Stimulated activated naive B cell treated with anti-CD40 and anti-IgM and Interleukin-4, amounts not matched to agents 10 μg/mL and 1 μg/mL and 100 μg/mL, for 72 hours (primary cell): ENCODE results near the gene PSME3.

Source experiments
- ATAC-seq, 2 donors: fragments of 150-1000 bp; cut with Tn5 transposase; replicated peaks; 2 replicates each; pipeline ENCODE4 v1.10.0; 2021; ENCODE audit warnings: moderate library complexity in 1 of 2
- DNase-seq: peaks from one replicate; pipeline ENCODE4 v3.0.0; 2021
- H3K27ac Mint-ChIP-seq: one replicate; pipeline ENCODE4 v1.8.0; 2022; ENCODE audit warnings: mild to moderate bottlenecking, mixed read lengths
- H3K27me3 Mint-ChIP-seq, 2 donors: one replicate each; pipeline ENCODE4 v1.8.0; 2022; ENCODE audit warnings: mixed read lengths in 2 of 2
- H3K36me3 Mint-ChIP-seq, 2 donors: one replicate each; pipeline ENCODE4 v1.8.0; 2022; ENCODE audit warnings: mixed read lengths in 2 of 2, mild to moderate bottlenecking in 1 of 2
- H3K4me1 Mint-ChIP-seq, 2 donors: one replicate each; pipeline ENCODE4 v1.8.0; 2022; ENCODE audit warnings: mixed read lengths in 2 of 2, mild to moderate bottlenecking in 1 of 2
- H3K4me3 Mint-ChIP-seq, 2 donors: one replicate each; pipeline ENCODE4 v1.8.0; 2022; ENCODE audit warnings: mild to moderate bottlenecking in 2 of 2, mixed read lengths in 2 of 2, moderate library complexity in 1 of 2
- H3K9me3 Mint-ChIP-seq, 2 donors: one replicate each; pipeline ENCODE4 v1.8.0; 2022; ENCODE audit warnings: mixed read lengths in 2 of 2, mild to moderate bottlenecking in 1 of 2

Gene PSME3

DNA sequence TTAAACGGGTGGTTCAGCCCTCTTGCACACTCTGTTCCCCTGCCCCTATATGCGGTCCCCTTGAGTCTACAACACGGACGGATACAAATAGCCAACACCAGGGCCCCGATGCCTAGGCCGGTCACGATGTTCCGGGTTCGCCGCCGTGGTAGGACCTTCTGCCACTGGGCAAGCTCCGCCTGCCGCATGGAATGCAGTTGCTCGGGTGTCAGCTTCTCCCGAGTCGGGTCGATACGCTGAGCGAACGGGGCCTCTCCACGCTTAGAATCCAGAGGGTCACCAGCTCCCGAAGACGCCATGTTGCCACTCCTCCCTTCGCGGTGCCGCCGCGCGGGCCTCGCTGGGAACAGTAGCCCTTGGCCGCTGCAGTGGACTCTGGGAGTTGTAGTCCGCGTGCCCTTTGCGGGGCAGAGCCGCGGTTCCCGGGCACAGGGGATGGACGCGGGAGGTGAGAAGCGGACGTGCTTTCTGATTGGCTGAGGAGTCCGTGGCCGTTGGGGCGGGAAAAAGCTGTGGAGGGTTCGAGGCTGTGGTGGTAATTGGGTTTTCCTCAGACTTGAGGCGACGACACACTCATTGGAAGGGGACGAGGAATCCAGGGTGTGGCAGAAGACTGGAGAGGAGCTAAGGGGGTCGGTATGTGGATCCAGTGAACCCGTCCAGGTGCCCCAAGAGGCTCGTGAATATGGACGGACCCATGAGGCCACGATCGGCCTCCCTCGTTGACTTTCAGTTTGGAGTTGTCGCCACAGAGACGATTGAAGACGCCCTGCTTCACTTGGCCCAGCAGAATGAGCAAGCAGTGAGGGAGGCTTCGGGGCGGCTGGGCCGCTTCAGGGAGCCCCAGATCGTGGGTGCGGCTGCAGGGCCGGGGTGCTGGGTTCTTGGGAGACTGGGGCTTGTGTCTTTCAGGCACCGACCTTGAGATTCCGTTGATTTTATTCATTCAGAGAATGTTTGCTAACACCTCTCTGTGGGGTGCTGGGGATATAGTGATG, 34.5 kb upstream of the PSME3 start, which contains the start of the genes CNTD1 and COA3:
Gene CNTD1, plus strand, starts transcription at position 479 of the 998 bp plus-strand sequence. Its CDS starts 207 bp downstream, at position 686.
Gene COA3, minus strand, starts transcription at position 322 of the 998 bp plus-strand sequence. Its CDS starts 23 bp downstream, at position 299.
- H3K9me3 Mint-ChIP-seq: peaks cover 2 to 4% of the 10 kb centered on the region in 2 donors
- H3K27ac Mint-ChIP-seq: peak within 1 kb of the TSS; percentile 84
- DNase-seq: peak; percentile 72
- peaks cover 4 to 5% of the 10 kb centered on the region in 2 donors for H3K27me3 Mint-ChIP-seq
- H3K4me1 Mint-ChIP-seq: peaks cover 24 to 36% of the 10 kb centered on the region in 2 donors
- H3K36me3 Mint-ChIP-seq: peaks cover 21 to 29% of the 10 kb centered on the region in 2 donors
- ATAC-seq: peak; percentile 100
- H3K4me3 Mint-ChIP-seq: peak within 1 kb of the TSS; percentile 90 to 94

GRCh38 chr17:42803074-42803883, 29.9 kb upstream of the PSME3 start:
- ATAC-seq (no peak), DNase-seq (no peak)
- Mint-ChIP-seq H3K27ac (no peak overlapping the region), H3K27me3 (peaks cover 4 to 5% of the 10 kb centered on the region in 2 donors), H3K9me3 (peaks cover 2 to 4% of the 10 kb centered on the region in 2 donors), H3K4me3 (no peak overlapping the region), H3K36me3 (peaks cover 4 to 11% of the 10 kb centered on the region in 2 donors), H3K4me1 (peaks cover 5 to 9% of the 10 kb centered on the region in 2 donors)

DNA sequence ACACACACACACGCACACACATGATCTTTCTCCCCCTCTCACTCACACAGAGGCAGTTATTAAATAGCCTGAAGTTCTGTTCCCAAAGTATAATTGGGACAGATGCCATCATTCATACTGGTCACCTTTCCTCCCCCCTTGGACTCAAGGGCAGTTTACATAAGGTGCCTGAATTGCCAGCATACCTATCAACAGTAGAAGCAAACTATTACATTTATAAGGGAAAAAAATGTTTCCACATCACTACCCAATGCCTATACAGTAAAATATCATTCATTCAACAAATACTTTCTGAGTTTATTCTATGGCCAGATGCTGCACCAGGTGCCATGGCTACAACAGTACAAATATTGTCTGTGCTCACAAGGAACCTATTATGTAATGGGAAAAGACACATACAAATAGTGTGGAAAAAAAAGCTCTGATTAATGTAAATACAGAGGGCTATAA, 28.3 kb upstream of the PSME3 start:
- no peak overlapping the region for H3K27ac Mint-ChIP-seq

DNA sequence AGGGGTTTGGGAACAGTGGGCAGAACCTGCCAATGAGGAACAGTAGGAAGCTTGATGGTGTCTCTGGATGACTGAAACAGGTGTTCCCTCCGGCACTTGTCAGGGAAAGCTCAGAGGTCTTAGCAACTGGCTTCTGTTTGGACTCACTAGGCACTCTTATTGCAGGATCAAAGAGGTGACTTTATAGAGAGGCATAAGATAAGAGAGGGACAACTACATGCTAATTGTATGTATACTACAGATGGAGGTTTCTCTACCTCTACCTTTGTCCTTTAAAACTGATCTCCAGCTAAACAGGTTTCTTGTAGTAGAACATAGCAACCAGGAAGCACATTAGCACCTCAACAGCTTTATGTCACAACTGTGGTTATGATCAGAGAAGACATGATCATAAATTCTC, 26.9 kb upstream of the PSME3 start:
- H3K4me3 Mint-ChIP-seq: no peak overlapping the region
- peaks cover 10 to 15% of the 10 kb centered on the region in 2 donors for H3K36me3 Mint-ChIP-seq
- H3K9me3 Mint-ChIP-seq: no peaks in the 10 kb centered on the region
- peaks cover 0 to 6% of the 10 kb centered on the region in 2 donors for H3K4me1 Mint-ChIP-seq
- DNase-seq: no peak
- no peak for ATAC-seq
- H3K27me3 Mint-ChIP-seq: no peaks in the 10 kb centered on the region
- H3K27ac Mint-ChIP-seq: no peak overlapping the region

More for the DNA sequence above, 28.3 kb upstream of the PSME3 start:
- no peaks in the 10 kb centered on the region for H3K4me1 Mint-ChIP-seq
- ATAC-seq (no peak), DNase-seq (no peak)
- H3K9me3 Mint-ChIP-seq: no peaks in the 10 kb centered on the region
- peaks cover 2 to 7% of the 10 kb centered on the region in 2 donors for H3K36me3 Mint-ChIP-seq
- H3K27me3 Mint-ChIP-seq: no peaks in the 10 kb centered on the region
- no peak overlapping the region for H3K4me3 Mint-ChIP-seq

GRCh38 chr17:42809250-42809649, 23.9 kb upstream of the PSME3 start:
- Mint-ChIP-seq H3K9me3 (no peaks in the 10 kb centered on the region), H3K27ac (no peak overlapping the region), H3K4me1 (peaks cover 0 to 11% of the 10 kb centered on the region in 2 donors), H3K4me3 (no peak overlapping the region), H3K36me3 (peaks cover 20 to 26% of the 10 kb centered on the region in 2 donors), H3K27me3 (no peaks in the 10 kb centered on the region)
- no peak for DNase-seq
- no peak for ATAC-seq

- Mint-ChIP-seq H3K9me3 (no peaks in the 10 kb centered on the region), H3K4me3 (no peak overlapping the region), H3K4me1 (peaks cover 3 to 11% of the 10 kb centered on the region in 2 donors), H3K27ac (no peak overlapping the region), H3K27me3 (no peaks in the 10 kb centered on the region), H3K36me3 (peaks cover 47 to 52% of the 10 kb centered on the region in 2 donors)
- no peak for DNase-seq
- no peak for ATAC-seq
Observed at GRCh38 chr17:42814633-42815399, 18.4 kb upstream of the PSME3 start.

GRCh38 chr17:42817866-42818265, 15.3 kb upstream of the PSME3 start:
- Mint-ChIP-seq H3K4me1 (peaks cover 11 to 15% of the 10 kb centered on the region in 2 donors), H3K9me3 (no peaks in the 10 kb centered on the region), H3K36me3 (peaks cover 40 to 55% of the 10 kb centered on the region in 2 donors), H3K4me3 (no peak overlapping the region), H3K27me3 (no peaks in the 10 kb centered on the region), H3K27ac (no peak overlapping the region)
- no peak for DNase-seq
- ATAC-seq: no peak

DNA sequence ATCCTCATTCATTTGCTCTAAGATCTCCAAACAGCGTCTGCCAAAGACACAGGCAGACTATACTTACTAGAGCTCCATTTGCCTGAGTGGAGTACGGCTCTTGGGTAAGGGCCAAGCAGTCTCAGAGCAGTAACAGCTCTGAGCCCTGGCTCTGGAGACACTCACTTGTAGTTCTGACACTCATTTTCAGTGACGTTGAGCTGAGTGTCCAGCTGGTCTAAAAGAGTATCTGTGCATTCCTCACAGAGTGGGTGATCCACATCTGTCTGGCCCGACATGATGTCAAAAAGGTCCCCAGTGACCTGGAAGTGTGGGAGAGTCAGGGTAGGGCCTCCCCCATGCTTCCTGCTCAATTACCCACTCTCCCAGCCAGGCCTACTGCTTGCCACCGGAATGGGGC, 14.8 kb upstream of the PSME3 start:
- Mint-ChIP-seq H3K27me3 (no peaks in the 10 kb centered on the region), H3K4me1 (peaks cover 11 to 18% of the 10 kb centered on the region in 2 donors), H3K36me3 (peaks cover 40 to 55% of the 10 kb centered on the region in 2 donors), H3K9me3 (no peaks in the 10 kb centered on the region), H3K4me3 (no peak overlapping the region), H3K27ac (no peak overlapping the region)
- ATAC-seq (no peak), DNase-seq (no peak)

- H3K36me3 Mint-ChIP-seq: peaks cover 34 to 48% of the 10 kb centered on the region in 2 donors
- no peak overlapping the region for H3K27ac Mint-ChIP-seq
- H3K4me3 Mint-ChIP-seq: no peak overlapping the region
- peaks cover 13 to 25% of the 10 kb centered on the region in 2 donors for H3K4me1 Mint-ChIP-seq
- no peaks in the 10 kb centered on the region for H3K27me3 Mint-ChIP-seq
- H3K9me3 Mint-ChIP-seq: no peaks in the 10 kb centered on the region
- peak; percentile 40 for DNase-seq
- ATAC-seq: peak; percentile 48 to 60
Observed at GRCh38 chr17:42819939-42820535, 13.2 kb upstream of the PSME3 start.

DNA sequence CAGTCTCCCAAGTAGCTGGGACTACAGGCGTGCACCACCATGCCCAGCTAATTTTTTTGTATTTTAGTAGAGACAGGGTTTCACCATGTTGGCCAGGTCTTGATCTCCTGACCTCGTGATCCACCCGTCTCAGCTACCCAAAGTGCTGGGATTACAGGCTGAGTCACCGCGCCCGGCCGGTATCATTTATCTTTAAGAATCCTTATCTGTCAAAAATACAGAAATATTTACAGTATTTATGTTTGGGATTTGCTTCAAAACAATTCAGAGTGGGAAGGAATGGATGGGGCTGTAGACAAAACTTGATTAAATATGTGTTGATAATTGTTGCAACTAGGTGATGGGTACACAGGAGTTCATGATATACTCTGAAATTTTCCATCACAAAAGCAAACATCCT, 12.0 kb upstream of the PSME3 start:
- Mint-ChIP-seq H3K36me3 (peaks cover 25 to 38% of the 10 kb centered on the region in 2 donors), H3K27me3 (no peaks in the 10 kb centered on the region), H3K4me1 (peaks cover 13 to 25% of the 10 kb centered on the region in 2 donors), H3K9me3 (no peaks in the 10 kb centered on the region), H3K4me3 (no peak overlapping the region), H3K27ac (no peak overlapping the region)
- ATAC-seq (no peak), DNase-seq (no peak)

GRCh38 chr17:42827472-42827871, 5.7 kb upstream of the PSME3 start:
- Mint-ChIP-seq H3K36me3 (peaks cover 2 to 6% of the 10 kb centered on the region in 2 donors), H3K27me3 (no peaks in the 10 kb centered on the region), H3K4me1 (peaks cover 7 to 23% of the 10 kb centered on the region in 2 donors), H3K4me3 (no peak overlapping the region), H3K9me3 (no peaks in the 10 kb centered on the region), H3K27ac (no peak overlapping the region)
- ATAC-seq: no peak
- no peak for DNase-seq

GRCh38 chr17:42830971-42831370, 2.2 kb upstream of the PSME3 start:
- Mint-ChIP-seq H3K4me1 (peaks cover 13 to 30% of the 10 kb centered on the region in 2 donors), H3K36me3 (peaks cover 3 to 10% of the 10 kb centered on the region in 2 donors), H3K4me3 (no peak overlapping the region), H3K27ac (no peak overlapping the region), H3K27me3 (no peaks in the 10 kb centered on the region), H3K9me3 (no peaks in the 10 kb centered on the region)
- ATAC-seq (no peak), DNase-seq (no peak)
